ENCODE results near the gene COX7A2L.
A peak's percentile ranks its signal among the peaks of the same experiment; 100 is the strongest.
"Not testable (repeated sequence)": the region's sequence is repeated elsewhere in the genome, so short reads cannot be mapped to it uniquely, and the experiment has no call there.

Gene COX7A2L

GRCh38 chr2:42342061-42342794, 18.8 kb downstream of the COX7A2L start:
- peak; percentile 57 for DNase-seq
- in situ Hi-C loops (cut with HindIII; ENCODE audit: low pct_ligation_motif_present, low pct_unique_long_range_greater_than_20kb, low sequenced_read_pairs) = no loop called here

GRCh38 chr2:42340938-42341636, 19.9 kb downstream of the COX7A2L start:
- DNase-seq = no peak
- in situ Hi-C loops (cut with HindIII; ENCODE audit: low pct_ligation_motif_present, low pct_unique_long_range_greater_than_20kb, low sequenced_read_pairs) = no loop called here

GRCh38 chr2:42340045-42340937, 20.7 kb downstream of the COX7A2L start:
- no peak for DNase-seq
- in situ Hi-C loops (cut with HindIII; ENCODE audit: low pct_ligation_motif_present, low pct_unique_long_range_greater_than_20kb, low sequenced_read_pairs) = no loop called here

- no peak for DNase-seq
- in situ Hi-C loops (cut with HindIII; ENCODE audit: low pct_ligation_motif_present, low pct_unique_long_range_greater_than_20kb, low sequenced_read_pairs) = no loop called here
Observed at GRCh38 chr2:42339191-42339912, 21.7 kb downstream of the COX7A2L start.

GRCh38 chr2:42338567-42339190, 22.3 kb downstream of the COX7A2L start:
- in situ Hi-C loops (cut with HindIII; ENCODE audit: low pct_ligation_motif_present, low pct_unique_long_range_greater_than_20kb, low sequenced_read_pairs) = no loop called here
- DNase-seq = no peak

- in situ Hi-C loops (cut with HindIII; ENCODE audit: low pct_ligation_motif_present, low pct_unique_long_range_greater_than_20kb, low sequenced_read_pairs) = no loop called here
- no peak for DNase-seq
Observed at GRCh38 chr2:42337846-42338566, 23.0 kb downstream of the COX7A2L start.

GRCh38 chr2:42337356-42337820, 23.6 kb downstream of the COX7A2L start:
- DNase-seq = no peak
- in situ Hi-C loops (cut with HindIII; ENCODE audit: low pct_ligation_motif_present, low pct_unique_long_range_greater_than_20kb, low sequenced_read_pairs) = no loop called here

GRCh38 chr2:42336361-42336965, 24.6 kb downstream of the COX7A2L start:
- in situ Hi-C loops (cut with HindIII; ENCODE audit: low pct_ligation_motif_present, low pct_unique_long_range_greater_than_20kb, low sequenced_read_pairs) = no loop called here

GRCh38 chr2:42335514-42336104, 25.4 kb downstream of the COX7A2L start:
- in situ Hi-C loops (cut with HindIII; ENCODE audit: low pct_ligation_motif_present, low pct_unique_long_range_greater_than_20kb, low sequenced_read_pairs) = no loop called here
- no peak for DNase-seq

More at GRCh38 chr2:42336361-42336965, 24.6 kb downstream of the COX7A2L start:
- DNase-seq = no peak

GRCh38 chr2:42334865-42335264, 26.2 kb downstream of the COX7A2L start:
- DNase-seq; in situ Hi-C loops (cut with HindIII; ENCODE audit: low pct_ligation_motif_present, low pct_unique_long_range_greater_than_20kb, low sequenced_read_pairs): not testable (repeated sequence)

GRCh38 chr2:42334220-42334619, 26.8 kb downstream of the COX7A2L start:
- in situ Hi-C loops (cut with HindIII; ENCODE audit: low pct_ligation_motif_present, low pct_unique_long_range_greater_than_20kb, low sequenced_read_pairs) = no loop called here
- DNase-seq = no peak

GRCh38 chr2:42333579-42333978, 27.4 kb downstream of the COX7A2L start:
- in situ Hi-C loops (cut with HindIII; ENCODE audit: low pct_ligation_motif_present, low pct_unique_long_range_greater_than_20kb, low sequenced_read_pairs) = no loop called here
- DNase-seq = no peak

GRCh38 chr2:42332575-42332974, 28.4 kb downstream of the COX7A2L start:
- in situ Hi-C loops (cut with HindIII; ENCODE audit: low pct_ligation_motif_present, low pct_unique_long_range_greater_than_20kb, low sequenced_read_pairs) = no loop called here
- no peak for DNase-seq

GRCh38 chr2:42331569-42332284, 29.3 kb downstream of the COX7A2L start:
- in situ Hi-C loops (cut with HindIII; ENCODE audit: low pct_ligation_motif_present, low pct_unique_long_range_greater_than_20kb, low sequenced_read_pairs) = no loop called here
- no peak for DNase-seq

GRCh38 chr2:42329736-42330135, 31.3 kb downstream of the COX7A2L start:
- no peak for DNase-seq
- in situ Hi-C loops (cut with HindIII; ENCODE audit: low pct_ligation_motif_present, low pct_unique_long_range_greater_than_20kb, low sequenced_read_pairs) = no loop called here

- in situ Hi-C loops (cut with HindIII; ENCODE audit: low pct_ligation_motif_present, low pct_unique_long_range_greater_than_20kb, low sequenced_read_pairs) = no loop called here
- DNase-seq = no peak
Observed at GRCh38 chr2:42328923-42329322, 32.1 kb downstream of the COX7A2L start.
